SK-N-SH (cell line): ENCODE results near the gene FSD2. TPM values are rescaled to one million over a fixed set of nuclear protein-coding genes. Genes with fewer than 3 reads are reported as not detected.

Experiments used
- CTCF ChIA-PET: fragments of 300-600, 350-600 bp; formaldehyde crosslinking; extraction: SDS; loops from one replicate; lab custom pipeline; 2021; lab: Yijun Ruan, JAX
- POLR2A ChIA-PET: fragments of 350-600 bp; sonication (Branson Sonifier 250); formaldehyde crosslinking; extraction: SDS; loops from one replicate; lab custom pipeline; 2020; ENCODE audit warnings: antibody characterized with exemption, inconsistent platforms; lab: Yijun Ruan, JAX
- DNase-seq: peaks from one replicate; pipeline ENCODE4 v3.0.0; 2012
- H2AFZ ChIP-seq: fragments of 200-600 bp; sonication (generic); 2 replicates; pipeline ENCODE4 v1.8.1; 2016; ENCODE audit warnings: antibody characterized with exemption, mild to moderate bottlenecking, low read depth
- H3F3A ChIP-seq: fragments of 200-600 bp; sonication (generic); replicated peaks from 2 replicates; pipeline ENCODE3; 2016; ENCODE audit warnings: antibody characterized with exemption, mild to moderate bottlenecking; ENCODE audit not compliant: insufficient read depth
- H3K27ac ChIP-seq, 2 experiments: fragments of 200-500 bp in 1 of 2; fragments of 200-600 bp in 1 of 2; sonication (Bioruptor generic) in 1 of 2; sonication (generic), shearing (Covaris generic) in 1 of 2; 2 replicates each; pipeline versions ENCODE4 v1.5.1 to v1.6.1; 2014 to 2016; ENCODE audit warnings: low read depth in 2 of 2, inconsistent platforms in 1 of 2, low read length in 1 of 2, mild to moderate bottlenecking in 1 of 2, mixed read lengths in 1 of 2
- H3K27me3 ChIP-seq: fragments of 200-600 bp; sonication (generic), shearing (Covaris generic); 2 replicates; pipeline ENCODE4 v1.6.1; 2016; ENCODE audit warnings: mixed run types; ENCODE audit not compliant: insufficient read depth
- H3K36me3 ChIP-seq, 2 experiments: fragments of 200-500 bp in 1 of 2; fragments of 200-600 bp in 1 of 2; sonication (Bioruptor generic) in 1 of 2; sonication (generic) in 1 of 2; replicated peaks in 1 of 2; 2 replicates each; pipeline versions ENCODE3 to v1.5.1; 2014 to 2016; ENCODE audit warnings: low read length in 1 of 2, mild to moderate bottlenecking in 1 of 2; ENCODE audit not compliant: insufficient read depth in 2 of 2, control insufficient read depth in 1 of 2
- H3K4me1 ChIP-seq, 2 experiments: fragments of 200-500 bp in 1 of 2; fragments of 200-600 bp in 1 of 2; sonication (Bioruptor generic) in 1 of 2; sonication (generic), shearing (Covaris generic) in 1 of 2; 2 replicates each; pipeline versions ENCODE4 v1.5.1 to v1.6.1; 2014 to 2016; ENCODE audit warnings: low read depth in 1 of 2, low read length in 1 of 2, mixed run types in 1 of 2; ENCODE audit not compliant: insufficient read depth in 2 of 2, control insufficient read depth in 1 of 2
- H3K4me2 ChIP-seq: fragments of 200-600 bp; sonication (generic), shearing (Covaris generic); 2 replicates; pipeline ENCODE4 v1.6.1; 2017; ENCODE audit warnings: mixed run types
- H3K4me3 ChIP-seq, 2 experiments: fragments of 200-500 bp in 1 of 2; fragments of 200-600 bp in 1 of 2; sonication (Bioruptor generic) in 1 of 2; sonication (generic), shearing (Covaris generic) in 1 of 2; 2 replicates each; pipeline versions ENCODE4 v1.5.1 to v1.8.1; 2014 to 2016; ENCODE audit warnings: low read depth in 2 of 2, inconsistent platforms in 1 of 2, low read length in 1 of 2, mild to moderate bottlenecking in 1 of 2, mixed read lengths in 1 of 2, moderate library complexity in 1 of 2
- H3K79me2 ChIP-seq: fragments of 200-600 bp; sonication (generic); 2 replicates; pipeline ENCODE4 v1.8.1; 2017; ENCODE audit warnings: mild to moderate bottlenecking; ENCODE audit not compliant: insufficient read depth
- H3K9ac ChIP-seq: fragments of 200-600 bp; sonication (generic); 2 replicates; pipeline ENCODE4 v1.6.1; 2017; ENCODE audit warnings: mixed run types
- H3K9me2 ChIP-seq: fragments of 200-600 bp; sonication (generic); 2 replicates; pipeline ENCODE4 v1.6.1; 2017; ENCODE audit warnings: mixed run types
- H3K9me3 ChIP-seq: fragments of 200-600 bp; sonication (generic); 2 replicates; pipeline ENCODE4 v1.6.1; 2017; ENCODE audit warnings: mixed run types, mild to moderate bottlenecking, moderate library complexity
- H4K20me1 ChIP-seq: fragments of 200-600 bp; sonication (generic); 2 replicates; pipeline ENCODE4 v1.6.1; 2017; ENCODE audit warnings: mild to moderate bottlenecking, mixed run types; ENCODE audit not compliant: insufficient read depth
- CHD2 ChIP-seq: fragments of 150-350 bp; IDR thresholded peaks from 2 replicates; pipeline ENCODE4 v1.6.1; 2018; ENCODE audit warnings: low read length; ENCODE audit not compliant: partially characterized antibody
- FOXJ3 ChIP-seq: sonication (generic); formaldehyde crosslinking; IDR thresholded peaks from 2 replicates; pipeline ENCODE4 v1.5.1; 2020; ENCODE audit warnings: mild to moderate bottlenecking, missing genetic modification reagents
- GATA2 ChIP-seq: sonication (generic); formaldehyde crosslinking; IDR thresholded peaks from 2 replicates; pipeline ENCODE4 v1.5.0; 2020; ENCODE audit warnings: mild to moderate bottlenecking, missing genetic modification reagents
- JUND ChIP-seq: IDR thresholded peaks from 2 replicates; pipeline ENCODE4 v1.4.0; 2012
- MAX ChIP-seq: IDR thresholded peaks from 2 replicates; pipeline ENCODE4 v1.4.0; 2012; ENCODE audit warnings: low read depth
- NFIC ChIP-seq: IDR thresholded peaks from 2 replicates; pipeline ENCODE4 v1.4.0; 2012; ENCODE audit warnings: borderline replicate concordance
- POLR2AphosphoS5 ChIP-seq: IDR thresholded peaks from 2 replicates; pipeline ENCODE4 v1.6.1; 2012; ENCODE audit warnings: low read depth, low read length
- RCOR1 ChIP-seq: fragments of 150-350 bp; IDR thresholded peaks from 2 replicates; pipeline ENCODE4 v1.6.1; 2017; ENCODE audit warnings: antibody characterized with exemption, low read length
- REST ChIP-seq: IDR thresholded peaks from 2 replicates; pipeline ENCODE4 v1.6.1; 2012; ENCODE audit warnings: mild to moderate bottlenecking, low read depth, low read length, moderate library complexity
- RFX5 ChIP-seq: IDR thresholded peaks from 2 replicates; pipeline ENCODE4 v1.6.1; 2012; ENCODE audit warnings: mild to moderate bottlenecking, improper control_type of control experiment, low read length
- RXRA ChIP-seq: IDR thresholded peaks from 2 replicates; pipeline ENCODE4 v1.4.0; 2012; ENCODE audit warnings: low read depth, mild to moderate bottlenecking, borderline replicate concordance
- SIN3A ChIP-seq: IDR thresholded peaks from 2 replicates; pipeline ENCODE4 v1.6.1; 2012; ENCODE audit warnings: low read depth, mild to moderate bottlenecking, low read length, moderate library complexity, borderline replicate concordance
- TEAD4 ChIP-seq: IDR thresholded peaks from 2 replicates; pipeline ENCODE4 v1.4.0; 2012; ENCODE audit warnings: mild to moderate bottlenecking, borderline replicate concordance; ENCODE audit not compliant: insufficient read depth
- USF1 ChIP-seq: IDR thresholded peaks from 2 replicates; pipeline ENCODE4 v1.4.0; 2012; ENCODE audit warnings: low read depth, borderline replicate concordance
- USF2 ChIP-seq: fragments of 150-350 bp; IDR thresholded peaks from 2 replicates; pipeline ENCODE4 v1.6.1; 2017; ENCODE audit warnings: antibody characterized with exemption, low read length, low read depth, borderline replicate concordance
- YY1 ChIP-seq: IDR thresholded peaks from 2 replicates; pipeline ENCODE4 v1.4.0; 2012; ENCODE audit warnings: low read depth, mild to moderate bottlenecking
- ZBTB33 ChIP-seq: IDR thresholded peaks from 2 replicates; pipeline ENCODE4 v1.4.0; 2012; ENCODE audit warnings: low read depth, borderline replicate concordance
- WGBS: methylation state at CpG from one replicate; pipeline ENCODE4 v1.1.6; 2017; ENCODE audit warnings: low lambda C conversion rate; 5-methylcytosine and 5-hydroxymethylcytosine counted together
- polyA plus RNA-seq, 3 experiments: library from polyadenylated mRNA; depleted of rRNA; stranded (reverse); fragments of >200 nt; gene quantifications; 2 replicates each; pipeline ENCODE4 v1.2.3, GENCODE V29; 2012

Gene FSD2
- polyA plus RNA-seq, 1 of the 3 experiments (the other 2 are of a cell fraction) = not detected

- Histone ChIP-seq H3K79me2 (no peaks in the 10 kb centered on the region), H3K9ac (no peak overlapping the region), H3K4me3 (no peak overlapping the region), H3K4me2 (no peak overlapping the region), H3K36me3 (no peaks in the 10 kb centered on the region), H3K27me3 (no peaks in the 10 kb centered on the region), H3K27ac (no peak overlapping the region), H4K20me1 (no peaks in the 10 kb centered on the region), H3K9me2 (no peaks in the 10 kb centered on the region), H3F3A (no peaks in the 10 kb centered on the region), H3K9me3 (no peaks in the 10 kb centered on the region), H2AFZ (no peak overlapping the region), H3K4me1 (no peaks in the 10 kb centered on the region)
- no peak for TF ChIP-seq CHD2
- no peak for TF ChIP-seq RXRA
- no peak for TF ChIP-seq POLR2AphosphoS5
- no peak for TF ChIP-seq ZBTB33
- no peak for TF ChIP-seq GATA2 (CRISPR knock-in tag)
- TF ChIP-seq YY1 = no peak
- TF ChIP-seq MAX = no peak
- no peak for TF ChIP-seq NFIC
- TF ChIP-seq REST = no peak
- DNase-seq = no peak
- ChIA-PET POLR2A (no interaction called here), CTCF (interaction anchor here (0.8 kb wide), 1 partner anchor 12 kb away, joined by 3 read pairs; no protein-coding TSS in a partner anchor)
- WGBS = 69% methylated on average over 2 of the region's 2 CpGs
Measured at GRCh38 chr15:82737975-82738374, 67.9 kb downstream of the FSD2 start.

- no peaks in the 10 kb centered on the region for H4K20me1 ChIP-seq
- ChIA-PET CTCF (no interaction called here), POLR2A (interaction anchor here (0.8 kb wide), 1 partner anchor 19 kb away, joined by 3 read pairs; no protein-coding TSS in a partner anchor)
- H3K4me2 ChIP-seq = no peak overlapping the region
- no peaks in the 10 kb centered on the region for H3F3A ChIP-seq
- no peaks in the 10 kb centered on the region for H3K9me2 ChIP-seq
- no peaks in the 10 kb centered on the region for H3K36me3 ChIP-seq
- no peaks in the 10 kb centered on the region for H3K27me3 ChIP-seq
- H3K79me2 ChIP-seq = no peaks in the 10 kb centered on the region
- H3K4me3 ChIP-seq = no peak overlapping the region
- H3K9me3 ChIP-seq = no peaks in the 10 kb centered on the region
- WGBS = 87% methylated on average over 2 of the region's 2 CpGs
- DNase-seq = no peak
- no peaks in the 10 kb centered on the region for H3K4me1 ChIP-seq
- no peak overlapping the region for H2AFZ ChIP-seq
- no peak overlapping the region for H3K9ac ChIP-seq
- no peak overlapping the region for H3K27ac ChIP-seq
- TF ChIP-seq SIN3A (no peak), MAX (no peak), RFX5 (no peak), FOXJ3 (CRISPR knock-in tag) (no peak), TEAD4 (no peak), JUND (no peak), USF2 (no peak), ZBTB33 (no peak), YY1 (no peak), USF1 (no peak), RCOR1 (no peak), RXRA (no peak)
Measured at GRCh38 chr15:82731527-82731926, 74.3 kb downstream of the FSD2 start.
